GM21390 (cell line): ENCODE data around the gene AP1S3.
"Not testable (repeated sequence)": the region's sequence is repeated elsewhere in the genome, so short reads cannot be mapped to it uniquely, and the experiment has no call there.

Source experiments
- ATAC-seq: cut with Tn5 transposase; IDR thresholded peaks from one replicate; pipeline ENCODE4 v1.9.1; 2021; ENCODE audit not compliant: unreplicated experiment

AP1S3 gene

DNA sequence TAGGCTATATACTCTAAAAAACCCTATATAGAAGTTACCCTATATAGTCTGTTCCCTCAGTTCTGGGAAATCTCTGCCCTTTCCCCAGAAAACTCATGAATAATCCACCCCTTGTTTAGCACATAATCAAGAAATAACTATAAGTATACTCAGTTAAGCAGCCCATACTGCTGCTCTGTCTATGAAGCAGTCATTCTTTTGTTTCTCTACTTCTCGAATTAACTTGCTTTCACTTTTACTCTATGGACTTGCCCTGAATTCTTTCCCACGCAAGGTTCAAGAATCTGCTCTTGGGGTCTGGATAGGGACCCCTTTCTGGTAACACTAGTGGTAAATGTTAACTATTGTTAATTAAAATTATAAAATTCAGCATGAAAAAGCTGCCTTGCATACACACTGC lies 17.4 kb upstream of the AP1S3 start:
- ATAC-seq: peak; percentile 66

DNA sequence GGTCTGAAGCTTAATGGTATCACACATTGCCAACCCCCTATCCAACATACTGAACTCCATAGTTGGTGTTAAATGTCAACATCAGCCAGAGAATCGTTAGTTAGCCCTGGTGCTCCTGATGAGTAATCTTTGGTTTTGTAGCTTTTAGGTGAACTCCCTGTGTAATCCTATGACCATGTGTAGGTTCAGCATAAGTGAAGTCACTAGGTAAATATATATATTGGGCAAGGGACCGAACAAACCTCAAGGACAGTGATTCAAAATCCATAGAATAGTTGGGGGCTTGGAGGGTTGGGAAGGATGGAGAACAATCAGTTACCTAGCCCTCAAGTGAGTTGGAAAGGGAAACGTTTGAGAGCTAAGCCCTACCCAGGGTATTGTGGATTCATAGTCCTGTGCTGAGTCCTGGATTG lies 16.0 kb upstream of the AP1S3 start:
- no peak for ATAC-seq

- no peak for ATAC-seq
These were observed 15.0 kb upstream of the AP1S3 start for GRCh38 chr2:223852281-223852795.

GRCh38 chr2:223847410-223847809 lies 10.0 kb upstream of the AP1S3 start:
- ATAC-seq: no peak

- no peak for ATAC-seq
These were observed 9.1 kb upstream of the AP1S3 start for GRCh38 chr2:223846515-223846914.

- no peak for ATAC-seq
These were observed 4.2 kb upstream of the AP1S3 start for GRCh38 chr2:223841436-223842190.

DNA sequence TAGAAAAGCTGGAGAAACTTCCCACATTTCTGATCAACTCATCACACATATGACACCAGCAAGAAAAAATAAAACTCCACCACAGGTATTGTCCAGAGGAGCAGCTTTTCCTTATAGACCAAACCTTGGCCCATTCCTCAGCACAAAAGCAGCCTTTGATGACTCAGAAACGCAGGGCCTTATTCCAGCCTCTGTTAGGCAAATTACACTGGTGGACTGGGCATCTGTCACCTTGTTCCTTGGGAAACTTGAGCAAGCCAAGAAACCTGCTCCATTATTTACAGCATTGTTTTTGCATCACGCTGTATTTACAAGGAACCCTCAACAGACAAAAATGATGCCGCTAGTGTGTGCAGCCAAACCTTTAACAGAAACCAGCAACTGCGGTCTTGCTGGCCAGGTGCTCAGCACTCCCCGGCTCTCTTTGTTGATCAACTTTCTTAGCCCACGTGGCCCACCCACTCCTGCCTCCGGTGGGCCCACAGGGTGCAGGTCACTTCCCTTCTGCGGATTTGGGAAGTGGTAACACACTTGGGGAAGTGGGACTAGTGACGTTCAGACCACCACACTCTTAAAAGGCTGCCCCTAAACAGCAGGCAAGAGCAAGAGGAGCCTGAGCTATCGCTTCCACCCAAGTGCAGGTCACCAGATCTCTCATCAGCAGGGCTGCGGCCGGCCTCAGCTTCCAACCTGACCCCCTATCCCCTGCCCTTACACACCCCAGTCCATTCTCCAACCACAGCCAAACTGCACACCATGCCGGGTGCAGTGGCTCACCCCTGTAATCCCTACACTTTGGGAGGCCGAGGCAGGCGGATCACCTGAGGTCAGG lies 1.5 kb downstream of the AP1S3 start:
- peak; percentile 64 for ATAC-seq

- ATAC-seq: no peak
These were observed 3.0 kb downstream of the AP1S3 start for GRCh38 chr2:223834431-223834830.

DNA sequence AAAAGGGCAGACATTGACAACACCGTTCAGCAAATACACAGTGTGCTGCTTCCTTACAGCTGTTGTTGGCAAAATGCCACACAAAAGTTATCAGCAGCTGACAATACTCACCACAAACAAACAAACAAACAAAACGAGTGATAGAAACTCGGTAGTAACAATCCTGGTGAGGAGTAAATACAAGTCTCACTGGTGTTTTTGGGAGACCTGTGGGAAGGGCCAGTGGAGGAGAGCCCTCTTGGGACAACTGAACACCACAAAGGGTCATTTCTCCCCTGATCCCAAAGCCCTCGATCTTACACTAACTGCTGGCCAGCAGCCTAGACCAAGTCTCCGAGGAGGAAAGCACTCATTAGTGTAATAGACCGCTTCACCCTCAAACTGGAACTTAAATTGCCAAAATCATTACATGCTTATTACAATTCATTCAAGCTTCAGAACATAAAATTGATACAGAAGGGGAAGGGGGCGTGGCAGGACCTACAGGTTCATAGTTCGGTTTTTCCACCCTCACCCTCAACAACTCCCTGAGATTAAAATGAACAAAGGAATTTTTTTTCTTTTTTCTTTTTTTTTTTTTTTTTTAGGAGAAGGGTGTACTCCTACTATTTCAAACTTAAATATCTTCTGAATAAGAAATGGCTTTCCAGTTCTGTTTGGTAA lies 5.0 kb downstream of the AP1S3 start:
- ATAC-seq: no peak

- no peak for ATAC-seq
These were observed 8.3 kb downstream of the AP1S3 start for GRCh38 chr2:223829128-223829527.

DNA sequence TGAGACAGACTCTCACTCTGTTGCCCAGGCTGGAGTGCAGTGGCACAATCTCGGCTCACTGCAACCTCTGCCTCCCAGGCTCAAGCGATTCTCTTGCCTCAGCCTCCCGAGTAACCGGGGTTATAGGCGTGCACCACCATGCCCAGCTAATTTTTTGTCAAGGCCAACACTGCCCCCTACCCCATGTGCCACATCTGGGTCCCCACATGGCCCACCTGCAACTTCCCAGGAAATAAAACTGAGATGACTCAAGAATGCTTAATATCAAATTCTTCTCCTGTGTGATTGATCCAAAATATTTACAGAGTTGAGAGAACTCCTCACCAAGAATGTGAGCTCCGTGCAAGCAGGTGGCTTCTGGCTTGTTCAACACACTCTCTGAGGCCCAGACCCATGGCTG lies 9.1 kb downstream of the AP1S3 start:
- ATAC-seq: no peak

DNA sequence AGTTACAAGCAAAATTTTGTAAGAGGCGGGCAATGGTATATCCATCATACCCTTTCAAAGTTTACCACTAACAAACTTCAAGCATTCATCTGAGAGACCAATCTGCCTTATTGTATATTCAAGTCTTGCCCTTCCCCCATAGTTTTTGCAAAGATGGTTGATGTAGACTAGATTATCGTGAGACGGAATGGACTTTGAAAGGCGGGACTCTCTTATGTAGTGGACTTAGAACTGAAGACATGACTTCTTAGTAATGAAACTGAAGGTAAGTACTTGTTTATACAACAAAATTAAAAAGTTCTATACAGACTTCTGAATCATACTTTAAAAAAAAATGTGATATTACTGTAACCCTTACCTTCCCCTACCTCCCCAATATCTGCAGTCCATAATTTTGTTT lies 10.4 kb downstream of the AP1S3 start:
- no peak for ATAC-seq

DNA sequence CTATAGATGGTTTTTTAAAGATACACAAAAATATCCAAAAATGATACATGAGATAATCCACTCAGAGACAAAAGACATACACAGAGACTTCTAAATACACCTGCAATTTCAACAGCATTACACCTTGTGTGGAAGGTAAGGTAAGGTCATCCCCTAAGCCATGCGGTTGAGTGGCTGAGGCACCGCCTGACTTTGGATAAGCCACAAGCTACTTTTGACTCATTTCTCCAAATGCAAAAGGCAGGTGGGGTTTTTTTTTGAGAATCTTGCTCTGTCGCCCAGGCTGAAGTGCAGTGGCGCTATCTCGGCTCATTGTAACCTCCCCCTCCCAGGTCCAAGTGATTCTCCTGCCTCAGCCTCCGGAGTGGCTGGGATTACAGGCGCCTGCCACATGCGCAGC lies 13.1 kb downstream of the AP1S3 start:
- no peak for ATAC-seq

DNA sequence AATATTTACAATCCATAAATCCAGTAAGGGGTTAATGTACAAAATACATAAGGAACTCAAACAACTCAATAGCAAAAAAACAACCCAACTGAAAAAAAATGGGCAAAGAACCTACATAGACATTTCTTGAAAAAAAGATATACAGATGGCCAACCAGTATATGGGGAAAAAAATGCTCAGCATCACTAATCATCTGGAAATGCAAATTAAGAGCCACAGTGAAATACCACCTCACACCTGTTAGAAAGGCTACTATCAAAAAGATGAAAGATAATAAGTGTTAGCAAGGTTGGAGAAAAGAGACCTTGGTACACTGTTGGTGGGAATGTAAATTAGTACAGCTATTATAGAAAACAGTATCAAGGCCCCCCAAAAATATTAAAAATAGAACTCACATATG lies 14.6 kb downstream of the AP1S3 start:
- ATAC-seq: peak; percentile 51

- no peak for ATAC-seq
These were observed 16.8 kb downstream of the AP1S3 start for GRCh38 chr2:223820549-223820948.

- ATAC-seq: no peak
These were observed 17.5 kb downstream of the AP1S3 start for GRCh38 chr2:223819891-223820290.

DNA sequence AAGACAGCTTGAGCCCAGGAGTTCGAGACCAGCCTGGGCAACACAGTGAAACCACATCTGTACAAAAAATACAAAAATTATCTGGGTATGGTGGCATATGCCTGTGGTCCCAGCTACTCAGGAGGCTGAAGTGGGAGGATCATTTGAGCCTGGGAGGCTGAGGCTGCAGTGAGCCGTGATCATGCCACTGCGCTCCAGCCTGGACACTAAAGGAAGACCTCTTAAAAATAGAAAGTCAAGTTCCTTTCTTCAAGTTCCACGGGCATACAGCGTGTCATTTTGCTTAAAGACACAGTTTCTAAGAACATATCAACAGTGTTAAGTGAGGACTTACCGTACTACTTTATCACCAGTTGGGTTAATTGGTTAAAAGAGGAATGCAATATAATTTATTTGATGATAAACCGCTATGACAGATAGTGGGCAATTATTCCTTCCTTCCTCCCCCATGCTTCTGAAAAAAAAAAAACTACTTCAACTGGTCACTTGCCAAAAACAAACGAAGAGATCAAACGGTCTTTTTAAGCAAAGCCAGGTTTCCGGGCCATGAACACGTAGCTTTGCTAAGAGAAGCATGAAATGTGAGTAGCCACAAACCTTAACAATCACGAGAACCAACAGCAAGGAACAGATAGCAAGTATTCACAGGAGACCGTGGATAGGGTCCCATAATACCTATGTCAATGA lies 21.4 kb downstream of the AP1S3 start:
- no peak for ATAC-seq

DNA sequence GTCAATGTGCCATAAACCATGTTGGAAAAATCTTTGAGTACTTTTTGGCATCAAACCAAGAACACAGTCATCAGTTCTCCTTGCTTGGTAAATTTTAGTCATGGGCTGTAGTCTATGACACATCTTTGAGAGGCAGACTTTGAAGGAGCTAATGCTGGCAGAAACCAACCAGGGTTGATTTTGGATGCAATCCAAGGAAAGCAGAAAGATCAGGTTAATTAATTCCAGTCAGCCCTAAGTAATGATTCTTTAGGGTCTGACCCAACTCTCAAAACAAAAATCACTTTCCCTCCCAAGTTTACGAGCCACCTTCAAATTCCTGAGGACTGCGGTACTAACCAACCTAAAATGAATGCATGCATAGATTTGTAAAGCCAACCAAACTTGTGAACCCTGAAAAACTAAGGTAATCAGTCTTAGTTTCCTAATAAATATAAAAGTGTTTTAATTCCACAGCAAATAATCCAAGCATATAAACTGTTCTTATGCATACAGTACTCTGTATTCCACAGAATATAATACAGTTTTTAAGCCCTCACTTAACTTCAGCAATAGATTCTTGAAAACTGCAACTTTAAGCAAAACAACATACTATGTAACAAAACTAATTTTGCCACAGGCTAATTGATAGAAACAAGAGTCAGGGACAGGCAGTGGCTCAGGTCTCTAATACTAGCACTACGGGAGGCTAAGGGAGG lies 22.0 kb downstream of the AP1S3 start:
- no peak for ATAC-seq

GRCh38 chr2:223814764-223815163 lies 22.6 kb downstream of the AP1S3 start:
- not testable (repeated sequence) for ATAC-seq

DNA sequence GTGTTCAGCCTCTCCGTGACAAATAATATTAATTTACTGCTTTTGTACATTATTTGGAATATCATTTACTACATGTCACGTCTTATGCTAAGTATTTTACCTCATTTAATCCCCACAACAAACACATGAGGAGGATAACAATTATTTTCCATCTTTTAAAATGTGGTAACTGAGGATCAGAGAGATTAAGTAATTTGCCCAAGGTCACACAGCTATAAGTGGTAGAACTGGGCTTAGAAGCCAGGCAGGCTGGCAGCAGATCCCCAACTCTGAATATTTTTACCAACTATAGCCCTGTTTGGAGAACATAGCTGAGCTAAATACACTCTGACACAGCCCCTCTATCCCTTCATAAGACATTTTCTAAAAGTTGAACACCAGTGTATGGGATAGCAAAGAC lies 24.1 kb downstream of the AP1S3 start:
- no peak for ATAC-seq
